Astrocyte (in vitro differentiated cells and primary cell): ENCODE data around the gene ZMIZ1.

ENCODE experiments used
- CTCF ChIP-seq: IDR thresholded peaks from 2 replicates; pipeline ENCODE4 v1.5.1; 2011; ENCODE audit warnings: low read depth, mild to moderate bottlenecking, inconsistent platforms, low read length, moderate library complexity; ENCODE audit not compliant: insufficient read depth
- EZH2 ChIP-seq: IDR thresholded peaks from 2 replicates; pipeline ENCODE4 v1.6.1; 2012; ENCODE audit warnings: mild to moderate bottlenecking, low read length, inconsistent platforms; ENCODE audit not compliant: insufficient read depth

GRCh38 chr10:79308969-79309665, 240.4 kb downstream of the ZMIZ1 start:
- no peak for TF ChIP-seq CTCF
- no peak for TF ChIP-seq EZH2
